ENCODE measurements around the gene DNM1. TPM values are rescaled to one million over a fixed set of nuclear protein-coding genes. Genes with fewer than 3 reads are reported as not detected.

The DNM1 gene
- total RNA-seq, 1 donor from 2014 or later: 87.0 TPM

DNA sequence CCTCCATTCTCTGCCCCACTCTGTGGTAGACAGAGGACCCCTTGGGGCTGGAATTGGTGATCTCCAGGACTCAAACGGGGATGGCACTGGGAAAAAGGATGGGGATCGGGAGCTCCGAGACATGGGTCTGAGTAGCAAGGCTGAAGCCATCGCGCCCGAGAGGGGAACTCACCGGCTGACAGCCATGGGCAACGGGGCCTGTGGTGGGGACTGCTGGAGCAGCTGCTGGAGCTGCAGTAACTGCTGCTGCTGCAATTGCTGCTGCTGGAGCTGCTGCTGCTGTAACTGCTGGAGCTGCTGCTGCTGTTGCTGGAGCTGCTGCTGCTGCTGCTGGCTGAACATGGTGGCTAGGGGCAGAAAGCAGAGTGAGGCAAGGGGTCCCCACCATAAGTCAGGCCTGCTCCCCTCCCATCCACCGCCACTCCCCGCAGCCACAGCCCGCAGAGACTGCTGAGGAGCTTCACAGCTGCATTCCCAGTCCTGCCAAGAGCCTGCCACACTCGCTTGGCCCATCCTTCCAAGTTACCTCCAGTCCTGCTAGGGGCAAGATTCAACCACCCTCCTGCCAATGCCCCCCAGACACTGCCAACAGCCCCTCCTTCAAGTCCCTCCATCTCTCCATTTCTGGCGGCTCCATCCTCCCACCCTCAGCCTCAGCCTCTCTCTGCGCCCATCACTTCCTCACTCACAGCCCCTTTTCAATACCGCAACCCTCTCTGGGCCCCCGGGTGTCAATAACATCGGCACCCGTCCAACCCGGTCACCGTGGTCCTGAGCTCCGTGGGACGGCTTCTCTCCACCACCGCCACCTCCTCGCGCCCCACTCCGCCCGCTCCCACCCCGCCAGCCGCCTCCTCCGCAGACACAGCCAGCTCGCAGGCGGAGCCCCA, 12.4 kb upstream of the DNM1 start:
- Mint-ChIP-seq H3K36me3 (ENCODE audit: low read depth) (peaks cover 12% of the 10 kb centered on the region), H3K9me3 (ENCODE audit: low read depth) (no peaks in the 10 kb centered on the region), H3K27me3 (ENCODE audit: low read depth) (no peaks in the 10 kb centered on the region), H3K4me1 (ENCODE audit: low read depth) (peaks cover 29% of the 10 kb centered on the region), H3K4me3 (ENCODE audit: unreplicated experiment) (peak overlapping the region; percentile 100), H3K27ac (ENCODE audit: unreplicated experiment) (peak overlapping the region; percentile 93)
- TF ChIP-seq, protein P1, sequence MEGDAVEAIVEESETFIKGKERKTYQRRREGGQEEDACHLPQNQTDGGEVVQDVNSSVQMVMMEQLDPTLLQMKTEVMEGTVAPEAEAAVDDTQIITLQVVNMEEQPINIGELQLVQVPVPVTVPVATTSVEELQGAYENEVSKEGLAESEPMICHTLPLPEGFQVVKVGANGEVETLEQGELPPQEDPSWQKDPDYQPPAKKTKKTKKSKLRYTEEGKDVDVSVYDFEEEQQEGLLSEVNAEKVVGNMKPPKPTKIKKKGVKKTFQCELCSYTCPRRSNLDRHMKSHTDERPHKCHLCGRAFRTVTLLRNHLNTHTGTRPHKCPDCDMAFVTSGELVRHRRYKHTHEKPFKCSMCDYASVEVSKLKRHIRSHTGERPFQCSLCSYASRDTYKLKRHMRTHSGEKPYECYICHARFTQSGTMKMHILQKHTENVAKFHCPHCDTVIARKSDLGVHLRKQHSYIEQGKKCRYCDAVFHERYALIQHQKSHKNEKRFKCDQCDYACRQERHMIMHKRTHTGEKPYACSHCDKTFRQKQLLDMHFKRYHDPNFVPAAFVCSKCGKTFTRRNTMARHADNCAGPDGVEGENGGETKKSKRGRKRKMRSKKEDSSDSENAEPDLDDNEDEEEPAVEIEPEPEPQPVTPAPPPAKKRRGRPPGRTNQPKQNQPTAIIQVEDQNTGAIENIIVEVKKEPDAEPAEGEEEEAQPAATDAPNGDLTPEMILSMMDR (IDR thresholded peaks at IDR 0.05): no peak
- no peak for DNase-seq (ENCODE audit: low spot score)

DNA sequence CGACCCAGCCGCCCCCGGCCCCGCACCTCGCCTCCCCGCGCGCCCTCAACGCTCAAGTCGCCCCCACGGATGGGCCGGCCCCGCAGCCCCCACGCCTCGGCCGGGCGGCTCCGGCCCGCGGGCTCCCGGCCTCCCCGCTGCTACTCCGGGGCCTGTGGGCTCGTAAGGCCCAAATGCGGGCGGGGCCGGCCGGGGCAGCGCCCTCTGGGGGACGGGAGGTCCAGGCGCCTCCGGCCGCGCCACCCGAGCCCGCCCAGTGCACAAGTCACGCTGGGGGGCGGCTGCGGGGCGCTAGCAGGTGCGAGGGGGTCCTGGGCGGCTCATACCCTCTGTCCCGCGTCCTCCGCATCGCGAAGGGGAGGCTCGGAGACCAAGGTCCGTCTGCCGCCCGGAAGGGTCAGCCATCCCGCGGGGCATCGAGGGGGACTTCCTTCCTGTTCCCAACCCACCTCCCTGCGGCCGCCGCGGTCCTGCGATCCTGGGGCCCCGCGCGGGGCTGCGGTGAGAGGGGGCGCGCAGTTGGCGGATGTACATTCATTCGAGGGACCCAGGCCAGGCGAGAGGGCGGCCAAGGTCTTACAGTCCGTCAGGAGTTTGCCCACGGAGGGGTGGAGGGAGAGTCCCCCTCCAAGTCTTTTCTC, 11.7 kb upstream of the DNM1 start, which contains the start of gene CIZ1:
Gene CIZ1 (minus strand): TSS at position 167 of the 641 bp plus-strand sequence. CDS start 715 bp downstream, outside the sequence.
- DNase-seq (ENCODE audit: low spot score): no peak
- H3K36me3 Mint-ChIP-seq (ENCODE audit: low read depth): peaks cover 11% of the 10 kb centered on the region

DNA sequence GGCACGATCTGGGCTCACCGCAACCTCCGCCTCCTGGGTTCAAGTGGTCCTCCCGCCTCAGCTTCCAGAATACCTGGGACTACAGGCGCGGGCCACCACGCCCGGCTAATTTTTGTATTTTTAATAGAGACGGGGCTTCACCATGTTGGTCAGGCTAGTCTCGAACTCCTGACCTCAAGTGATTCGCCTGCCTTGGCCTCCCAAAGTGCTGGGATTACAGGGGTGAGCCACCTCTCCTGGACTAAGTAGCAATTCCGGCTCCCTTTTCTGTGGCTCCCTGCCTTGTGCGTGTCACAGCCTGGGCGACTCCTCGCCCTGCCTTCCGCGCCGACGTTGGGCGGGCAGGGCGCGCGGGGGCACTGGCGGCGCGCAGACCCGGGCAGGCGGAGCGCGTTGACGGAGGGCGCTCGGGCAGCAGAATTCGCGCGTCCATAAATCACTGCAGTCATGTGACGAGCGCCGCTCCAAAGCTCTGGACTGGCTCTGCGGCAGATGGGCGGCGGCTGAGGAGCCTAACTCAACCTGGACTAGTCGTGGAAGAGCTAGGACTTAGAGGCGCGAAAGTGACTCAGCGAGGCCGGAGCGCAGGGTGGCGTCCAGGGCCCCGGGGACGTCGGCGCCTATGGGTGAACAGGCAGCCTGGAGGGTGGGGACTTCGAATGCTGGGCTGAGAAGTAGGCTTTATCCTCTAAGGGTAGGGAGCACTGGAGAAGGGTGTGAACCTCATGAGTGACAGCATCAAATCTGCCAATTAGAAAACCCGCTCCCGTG, 10.4 kb upstream of the DNM1 start:
- Mint-ChIP-seq H3K36me3 (ENCODE audit: low read depth) (peaks cover 9% of the 10 kb centered on the region), H3K4me1 (ENCODE audit: low read depth) (peaks cover 29% of the 10 kb centered on the region), H3K27me3 (ENCODE audit: low read depth) (no peaks in the 10 kb centered on the region), H3K9me3 (ENCODE audit: low read depth) (no peaks in the 10 kb centered on the region), H3K27ac (ENCODE audit: unreplicated experiment) (no peak overlapping the region), H3K4me3 (ENCODE audit: unreplicated experiment) (no peak overlapping the region)
- TF ChIP-seq, protein P1 (IDR thresholded peaks at IDR 0.05): no peak
- no peak for DNase-seq (ENCODE audit: low spot score)

More for the DNA sequence above, 11.7 kb upstream of the DNM1 start, which contains the start of gene CIZ1:
- Mint-ChIP-seq H3K27ac (ENCODE audit: unreplicated experiment) (peak within 1 kb of the TSS; percentile 93), H3K4me1 (ENCODE audit: low read depth) (peaks cover 29% of the 10 kb centered on the region), H3K9me3 (ENCODE audit: low read depth) (no peaks in the 10 kb centered on the region), H3K27me3 (ENCODE audit: low read depth) (no peaks in the 10 kb centered on the region), H3K4me3 (ENCODE audit: unreplicated experiment) (peak within 1 kb of the TSS; percentile 100)
- TF ChIP-seq, protein P1 (IDR thresholded peaks at IDR 0.05): peak; percentile 95

GRCh38 chr9:128193469-128194096, 9.6 kb upstream of the DNM1 start:
- Mint-ChIP-seq H3K9me3 (ENCODE audit: low read depth) (no peaks in the 10 kb centered on the region), H3K36me3 (ENCODE audit: low read depth) (peaks cover 6% of the 10 kb centered on the region), H3K4me1 (ENCODE audit: low read depth) (peaks cover 23% of the 10 kb centered on the region), H3K27ac (ENCODE audit: unreplicated experiment) (no peak overlapping the region), H3K27me3 (ENCODE audit: low read depth) (no peaks in the 10 kb centered on the region), H3K4me3 (ENCODE audit: unreplicated experiment) (no peak overlapping the region)
- TF ChIP-seq, protein P1 (IDR thresholded peaks at IDR 0.05): no peak
- no peak for DNase-seq (ENCODE audit: low spot score)

All from chondrocyte (in vitro differentiated cells).